Lung (tissue), 12 donors: ENCODE measurements around the gene BTBD10. TPM values are rescaled to one million over a fixed set of nuclear protein-coding genes. Genes with fewer than 3 reads are reported as not detected.

Experiments used
- ATAC-seq: fragments of 200-7000 bp; cut with Tn5 transposase; one replicate; pipeline ENCODE4 v1.9.1; 2020; ENCODE audit warnings: moderate number of reproducible peaks; ENCODE audit not compliant: insufficient read depth, low FRiP score
- DNase-seq, 3 donors: peaks; one replicate each; pipeline ENCODE4 v3.0.0-alpha.2; 2013 to 2017
- H3K27ac ChIP-seq, 2 donors: one replicate each; pipeline ENCODE4 v1.5.1; 2013; ENCODE audit warnings: mild to moderate bottlenecking in 2 of 2, moderate library complexity in 2 of 2, control low read depth in 1 of 2, inconsistent platforms in 1 of 2, low read depth in 1 of 2, low read length in 1 of 2
- H3K27me3 ChIP-seq, 3 donors: one replicate each; pipeline ENCODE4 v1.5.1; 2013; ENCODE audit warnings: low read length in 2 of 3; ENCODE audit not compliant: control insufficient read depth in 3 of 3, insufficient read depth in 3 of 3
- H3K36me3 ChIP-seq, 4 donors: one replicate each; pipeline ENCODE4 v1.5.1; 2013; ENCODE audit warnings: low read length in 4 of 4, mild to moderate bottlenecking in 1 of 4, moderate library complexity in 1 of 4; ENCODE audit not compliant: control insufficient read depth in 4 of 4, insufficient read depth in 4 of 4
- H3K4me1 ChIP-seq, 5 donors: one replicate each; pipeline ENCODE4 v1.5.1; 2013; ENCODE audit warnings: low read length in 5 of 5, mild to moderate bottlenecking in 2 of 5, moderate library complexity in 1 of 5; ENCODE audit not compliant: control insufficient read depth in 5 of 5, insufficient read depth in 5 of 5
- H3K4me3 ChIP-seq: one replicate; pipeline ENCODE4 v1.5.1; 2013; ENCODE audit warnings: mild to moderate bottlenecking, control low read depth, moderate library complexity
- H3K9ac ChIP-seq, 2 donors: one replicate each; pipeline ENCODE4 v1.5.1; 2013; ENCODE audit warnings: low read length in 2 of 2, control low read depth in 1 of 2; ENCODE audit not compliant: insufficient read depth in 1 of 2
- H3K9me3 ChIP-seq, 4 donors: one replicate each; pipeline ENCODE4 v1.5.1; 2013; ENCODE audit warnings: low read length in 3 of 4, mild to moderate bottlenecking in 1 of 4, moderate library complexity in 1 of 4; ENCODE audit not compliant: control insufficient read depth in 4 of 4, insufficient read depth in 3 of 4
- WGBS, 2 donors: extraction: QIAGEN DNeasy Blood & Tissue Kit; methylation state at CpG; one replicate each; pipeline ENCODE4 v1.1.7; 2013; 5-methylcytosine and 5-hydroxymethylcytosine counted together
- polyA plus RNA-seq, 2 donors: library from polyadenylated mRNA; stranded (reverse); fragments of 200-250 nt; gene quantifications; one replicate each; pipeline ENCODE4 v1.2.1, GENCODE V29; 2013
- total RNA-seq, 2 donors: library from RNA; depleted of rRNA in 1 of 2; stranded (reverse); fragments of >200 nt in 1 of 2; gene quantifications; one replicate each; pipeline ENCODE4 v1.2.1, GENCODE V29; 2014 to 2021
- TF ChIP-seq, protein P1 (sequence below): IDR thresholded peaks from 2 replicates; pipeline ENCODE4 v1.5.1; 2012; ENCODE audit warnings: mild to moderate bottlenecking; ENCODE audit errors: control extremely low read depth, extremely low read depth
- donor health status: control.
- donor health status: control.
- donor health status: Bipolar disorder and iron deficiency.
- donor health status: healthy.
- donor health status: DM: yes; HTN: yes; CAD: no.

Gene BTBD10
- total and polyA plus RNA-seq, 4 donors = 9.9 to 51.5 (median 21.2) TPM

- TF ChIP-seq, protein P1, sequence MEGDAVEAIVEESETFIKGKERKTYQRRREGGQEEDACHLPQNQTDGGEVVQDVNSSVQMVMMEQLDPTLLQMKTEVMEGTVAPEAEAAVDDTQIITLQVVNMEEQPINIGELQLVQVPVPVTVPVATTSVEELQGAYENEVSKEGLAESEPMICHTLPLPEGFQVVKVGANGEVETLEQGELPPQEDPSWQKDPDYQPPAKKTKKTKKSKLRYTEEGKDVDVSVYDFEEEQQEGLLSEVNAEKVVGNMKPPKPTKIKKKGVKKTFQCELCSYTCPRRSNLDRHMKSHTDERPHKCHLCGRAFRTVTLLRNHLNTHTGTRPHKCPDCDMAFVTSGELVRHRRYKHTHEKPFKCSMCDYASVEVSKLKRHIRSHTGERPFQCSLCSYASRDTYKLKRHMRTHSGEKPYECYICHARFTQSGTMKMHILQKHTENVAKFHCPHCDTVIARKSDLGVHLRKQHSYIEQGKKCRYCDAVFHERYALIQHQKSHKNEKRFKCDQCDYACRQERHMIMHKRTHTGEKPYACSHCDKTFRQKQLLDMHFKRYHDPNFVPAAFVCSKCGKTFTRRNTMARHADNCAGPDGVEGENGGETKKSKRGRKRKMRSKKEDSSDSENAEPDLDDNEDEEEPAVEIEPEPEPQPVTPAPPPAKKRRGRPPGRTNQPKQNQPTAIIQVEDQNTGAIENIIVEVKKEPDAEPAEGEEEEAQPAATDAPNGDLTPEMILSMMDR = no peak
- H3K9me3 ChIP-seq = no peaks in the 10 kb centered on the region
- H3K9ac ChIP-seq = no peak overlapping the region
- WGBS, 2 donors = 87 to 91% methylated on average over 1 of the region's 1 CpG
- DNase-seq (peak in 1 of 3 donors; percentile 22), ATAC-seq (no peak)
- no peak overlapping the region for H3K27ac ChIP-seq
- H3K27me3 ChIP-seq = no peaks in the 10 kb centered on the region
- H3K36me3 ChIP-seq = peaks cover 7 to 12% (median 10%) of the 10 kb centered on the region in 4 donors
- no peak overlapping the region for H3K4me3 ChIP-seq
- no peaks in the 10 kb centered on the region for H3K4me1 ChIP-seq
Observed at GRCh38 chr11:13391217-13391616, 71.8 kb downstream of the BTBD10 start.

DNA sequence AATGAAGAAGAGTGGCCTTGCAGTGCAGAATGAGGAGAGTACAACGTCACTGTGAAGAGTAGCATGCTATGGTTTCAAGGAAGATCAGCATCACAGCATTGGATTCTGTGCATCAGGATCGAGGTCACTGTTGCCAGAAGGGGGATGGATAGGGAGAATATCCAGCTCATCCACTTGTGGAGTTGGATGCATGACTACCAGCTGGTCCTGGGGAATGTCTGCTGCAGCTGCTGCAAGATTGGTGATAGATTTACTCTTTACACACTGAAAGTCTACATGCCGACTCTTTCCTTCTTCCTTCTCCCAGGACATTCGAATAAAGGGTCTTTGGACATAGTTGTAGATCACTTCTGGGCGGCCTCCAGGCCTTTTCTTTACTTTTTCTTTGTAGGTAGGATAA, 74.3 kb downstream of the BTBD10 start:
- DNase-seq (no peak), ATAC-seq (no peak)
- TF ChIP-seq, protein P1 = no peak
- no peaks in the 10 kb centered on the region for H3K27me3 ChIP-seq
- no peak overlapping the region for H3K9ac ChIP-seq
- H3K36me3 ChIP-seq = peaks cover 9 to 13% (median 11%) of the 10 kb centered on the region in 4 donors
- no peak overlapping the region for H3K27ac ChIP-seq
- no peaks in the 10 kb centered on the region for H3K9me3 ChIP-seq
- H3K4me3 ChIP-seq = no peak overlapping the region
- H3K4me1 ChIP-seq = no peaks in the 10 kb centered on the region
- WGBS, 2 donors = 90 to 96% methylated on average over 5 of the region's 5 CpGs

DNA sequence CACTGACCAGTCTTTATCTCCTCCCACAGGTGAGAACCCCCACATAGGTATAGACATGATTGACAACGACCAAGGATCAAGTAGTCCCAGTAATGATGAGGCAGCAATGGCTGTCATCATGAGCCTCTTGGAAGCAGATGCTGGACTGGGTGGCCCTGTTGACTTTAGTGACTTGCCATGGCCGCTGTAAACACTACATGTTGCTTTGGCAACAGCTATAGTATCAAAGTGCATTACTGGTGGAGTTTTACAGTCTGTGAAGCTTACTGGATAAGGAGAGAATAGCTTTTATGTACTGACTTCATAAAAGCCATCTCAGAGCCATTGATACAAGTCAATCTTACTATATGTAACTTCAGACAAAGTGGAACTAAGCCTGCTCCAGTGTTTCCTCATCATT, 76.5 kb downstream of the BTBD10 start:
- no peaks in the 10 kb centered on the region for H3K27me3 ChIP-seq
- no peak overlapping the region for H3K9ac ChIP-seq
- TF ChIP-seq, protein P1 = no peak
- ATAC-seq (no peak), DNase-seq (peak in 1 of 3 donors; percentile 8)
- 90% methylated on average over 2 of the region's 2 CpGs for WGBS, 2 donors
- no peaks in the 10 kb centered on the region for H3K4me1 ChIP-seq
- no peak overlapping the region for H3K4me3 ChIP-seq
- peaks cover 12 to 23% (median 17%) of the 10 kb centered on the region in 4 donors for H3K36me3 ChIP-seq
- H3K27ac ChIP-seq = no peak overlapping the region
- no peaks in the 10 kb centered on the region for H3K9me3 ChIP-seq
